GM10266 (cell line): ENCODE measurements around the gene PDF.

Source experiments
- DNase-seq: peaks from one replicate; pipeline ENCODE4 v3.0.0; 2012; ENCODE audit errors: extremely low spot score
- CTCF ChIP-seq: IDR thresholded peaks from 2 replicates; pipeline ENCODE4 v1.5.1; 2012; ENCODE audit warnings: mild to moderate bottlenecking, low read depth; ENCODE audit not compliant: control insufficient read depth, insufficient read depth; ENCODE audit errors: missing control alignments

Gene PDF

GRCh38 chr16:69339289-69340094, 9.1 kb upstream of the PDF start, which contains the start of the genes COG8 and NIP7:
TSS of gene COG8 (minus strand) at chr16:69339564. CDS start at chr16:69339552, 12 bp downstream.
TSS of gene NIP7 (plus strand) at chr16:69339772. CDS start at chr16:69339830, 58 bp downstream.
- TF ChIP-seq CTCF: peak; percentile 90
- DNase-seq: peak; percentile 96

- no peak for DNase-seq
- TF ChIP-seq CTCF: no peak
These were observed 8.3 kb upstream of the PDF start for GRCh38 chr16:69338557-69339288.

GRCh38 chr16:69334696-69335095, 4.3 kb upstream of the PDF start:
- DNase-seq: no peak
- no peak for TF ChIP-seq CTCF

GRCh38 chr16:69329369-69330285, 761 bp downstream of the PDF start:
- peak; percentile 64 for DNase-seq
- no peak for TF ChIP-seq CTCF

GRCh38 chr16:69328854-69329316, 1.5 kb downstream of the PDF start:
- no peak for TF ChIP-seq CTCF

GRCh38 chr16:69327585-69328310, 2.6 kb downstream of the PDF start:
- no peak for TF ChIP-seq CTCF

More at GRCh38 chr16:69328854-69329316, 1.5 kb downstream of the PDF start:
- DNase-seq: no peak

More at GRCh38 chr16:69327585-69328310, 2.6 kb downstream of the PDF start:
- no peak for DNase-seq
